OCI-LY1 (cell line): ENCODE data around the gene STARD5.

ENCODE experiments used
- H2AFZ ChIP-seq: fragments of 200-600 bp; sonication (generic), shearing (Covaris generic); 2 replicates; pipeline ENCODE4 v1.6.0; 2014; ENCODE audit warnings: antibody characterized with exemption, mild to moderate bottlenecking, low read length
- H3F3A ChIP-seq: fragments of 200-600 bp; sonication (generic), shearing (Covaris generic); 2 replicates; pipeline ENCODE4 v1.6.0; 2014; ENCODE audit warnings: mild to moderate bottlenecking, antibody characterized with exemption, low read length, moderate library complexity; ENCODE audit not compliant: insufficient read depth
- H3K27ac ChIP-seq: fragments of 200-600 bp; sonication (generic); 2 replicates; pipeline ENCODE4 v1.5.1; 2014; ENCODE audit warnings: low read length, mixed run types, mild to moderate bottlenecking, low read depth; ENCODE audit not compliant: poor library complexity, severe bottlenecking
- H3K27me3 ChIP-seq: fragments of 200-600 bp; sonication (generic); 2 replicates; pipeline ENCODE4 v1.6.0; 2014; ENCODE audit warnings: antibody characterized with exemption, mild to moderate bottlenecking, low read length, moderate library complexity; ENCODE audit not compliant: insufficient read depth
- H3K36me3 ChIP-seq: fragments of 200-600 bp; sonication (generic); 2 replicates; pipeline ENCODE4 v1.6.1; 2014; ENCODE audit warnings: mild to moderate bottlenecking, antibody characterized with exemption, low read length, moderate library complexity, mixed read lengths; ENCODE audit not compliant: insufficient read depth
- H3K4me1 ChIP-seq: fragments of 200-600 bp; sonication (generic); 2 replicates; pipeline ENCODE4 v1.5.1; 2014; ENCODE audit warnings: mild to moderate bottlenecking, low read length, moderate library complexity; ENCODE audit not compliant: insufficient read depth, severe bottlenecking
- H3K4me2 ChIP-seq: fragments of 200-600 bp; sonication (generic), shearing (Covaris generic); 2 replicates; pipeline ENCODE4 v1.6.1; 2014; ENCODE audit warnings: low read length
- H3K4me3 ChIP-seq: fragments of 200-600 bp; sonication (generic); 2 replicates; pipeline ENCODE4 v1.5.1; 2014; ENCODE audit warnings: low read length, low read depth, mild to moderate bottlenecking, mixed read lengths; ENCODE audit not compliant: poor library complexity, severe bottlenecking
- H3K79me2 ChIP-seq: fragments of 200-600 bp; shearing (Covaris generic); 2 replicates; pipeline ENCODE4 v1.6.1; 2016; ENCODE audit warnings: mixed run types, low read length, mixed read lengths; ENCODE audit not compliant: insufficient read depth
- H3K9ac ChIP-seq: fragments of 200-600 bp; sonication (generic), shearing (Covaris generic); 2 replicates; pipeline ENCODE4 v1.6.1; 2014; ENCODE audit warnings: mild to moderate bottlenecking, low read length, mixed read lengths
- H3K9me2 ChIP-seq: fragments of 200-600 bp; sonication (generic), shearing (Covaris generic); 2 replicates; pipeline ENCODE4 v1.6.1; 2014; ENCODE audit warnings: low read depth, mild to moderate bottlenecking, low read length, mixed read lengths
- H3K9me3 ChIP-seq: fragments of 200-600 bp; shearing (Covaris generic); 2 replicates; pipeline ENCODE4 v1.6.1; 2014; ENCODE audit warnings: low read length, mixed read lengths
- H4K20me1 ChIP-seq: fragments of 200-600 bp; sonication (generic), shearing (Covaris generic); 2 replicates; pipeline ENCODE4 v1.6.0; 2016; ENCODE audit warnings: mild to moderate bottlenecking, low read length; ENCODE audit not compliant: insufficient read depth
- CTCF ChIP-seq: fragments of 200-600 bp; sonication (generic), shearing (Covaris generic); IDR thresholded peaks from 2 replicates; pipeline ENCODE4 v1.5.1; 2017; ENCODE audit warnings: mild to moderate bottlenecking, antibody characterized with exemption, low read length, moderate library complexity, mixed read lengths
- EZH2 ChIP-seq: fragments of 200-600 bp; sonication (generic), shearing (Covaris generic); IDR thresholded peaks from 2 replicates; pipeline ENCODE4 v1.8.0; 2017; ENCODE audit warnings: borderline replicate concordance, mixed run types, mild to moderate bottlenecking, antibody characterized with exemption, low read length, moderate library complexity, mixed read lengths

STARD5 gene

DNA sequence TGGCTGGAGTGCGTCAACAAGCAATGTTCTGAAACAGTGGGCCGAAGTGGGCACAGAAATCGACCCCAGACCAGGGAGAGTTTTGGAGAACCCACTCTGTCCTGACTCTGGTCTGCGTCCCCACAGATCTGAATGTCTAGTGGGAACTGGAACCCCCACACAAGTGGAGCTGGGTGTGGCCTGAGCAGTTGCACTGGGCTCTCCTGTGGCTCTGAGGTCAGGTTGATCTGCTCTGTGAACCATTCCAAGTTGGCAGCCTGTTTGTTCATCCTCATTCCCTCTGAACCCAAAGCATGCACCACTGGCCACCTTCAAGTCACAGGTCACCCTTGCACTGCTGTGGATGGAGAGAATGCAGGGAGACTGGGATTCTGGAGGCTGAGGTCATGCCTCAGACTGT lies 60.5 kb downstream of the STARD5 start:
- no peaks in the 10 kb centered on the region for H3K9me3 ChIP-seq
- no peaks in the 10 kb centered on the region for H3K27me3 ChIP-seq
- H2AFZ ChIP-seq, result no peak overlapping the region
- no peaks in the 10 kb centered on the region for H3K9me2 ChIP-seq
- H3K36me3 ChIP-seq, result no peaks in the 10 kb centered on the region
- no peaks in the 10 kb centered on the region for H3F3A ChIP-seq
- no peak for TF ChIP-seq CTCF
- no peak for TF ChIP-seq EZH2
- no peak overlapping the region for H3K27ac ChIP-seq
- no peak overlapping the region for H3K9ac ChIP-seq
- no peak overlapping the region for H3K4me3 ChIP-seq
- H3K4me2 ChIP-seq, result no peak overlapping the region
- peaks cover 15% of the 10 kb centered on the region for H3K4me1 ChIP-seq
- no peaks in the 10 kb centered on the region for H3K79me2 ChIP-seq
- no peaks in the 10 kb centered on the region for H4K20me1 ChIP-seq

DNA sequence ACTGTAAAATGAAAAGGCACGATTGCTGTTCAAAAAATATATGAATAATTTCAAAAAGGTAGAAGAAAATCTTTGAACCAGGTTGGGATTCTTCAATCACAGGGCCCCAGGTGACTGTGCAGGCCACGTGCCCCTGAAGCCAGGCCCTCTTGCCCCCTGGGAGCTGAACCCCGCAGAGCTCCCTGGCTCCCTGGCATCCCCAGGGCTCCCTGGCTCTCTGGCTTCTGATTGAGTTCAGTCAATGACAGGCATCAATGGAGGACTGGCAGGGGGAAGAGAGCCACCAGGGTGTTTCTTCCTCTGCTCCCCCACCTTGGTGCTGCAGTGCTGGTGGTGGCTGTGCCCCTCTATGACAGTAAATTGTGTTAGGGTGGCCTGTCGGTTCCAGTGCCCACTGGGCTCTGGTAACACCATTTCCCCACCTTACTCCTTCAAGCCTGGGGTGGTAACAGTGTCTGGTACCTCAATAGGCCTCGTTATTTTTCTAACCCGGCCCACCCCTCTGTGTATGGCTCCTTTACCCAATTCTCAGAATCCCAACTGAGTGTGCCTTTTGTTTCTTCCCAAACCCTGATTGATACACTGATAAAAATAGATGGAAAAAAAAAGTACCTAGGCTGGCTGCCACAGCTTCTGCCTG lies 62.6 kb downstream of the STARD5 start:
- Histone ChIP-seq H3K9ac (no peak overlapping the region), H3K4me2 (no peak overlapping the region), H3K27ac (no peak overlapping the region), H3K9me3 (no peaks in the 10 kb centered on the region), H2AFZ (no peak overlapping the region), H3F3A (no peaks in the 10 kb centered on the region), H3K4me3 (no peak overlapping the region), H4K20me1 (no peaks in the 10 kb centered on the region), H3K79me2 (no peaks in the 10 kb centered on the region), H3K4me1 (peaks cover 15% of the 10 kb centered on the region), H3K27me3 (no peaks in the 10 kb centered on the region), H3K36me3 (no peaks in the 10 kb centered on the region), H3K9me2 (no peaks in the 10 kb centered on the region)
- TF ChIP-seq CTCF (no peak), EZH2 (no peak)

DNA sequence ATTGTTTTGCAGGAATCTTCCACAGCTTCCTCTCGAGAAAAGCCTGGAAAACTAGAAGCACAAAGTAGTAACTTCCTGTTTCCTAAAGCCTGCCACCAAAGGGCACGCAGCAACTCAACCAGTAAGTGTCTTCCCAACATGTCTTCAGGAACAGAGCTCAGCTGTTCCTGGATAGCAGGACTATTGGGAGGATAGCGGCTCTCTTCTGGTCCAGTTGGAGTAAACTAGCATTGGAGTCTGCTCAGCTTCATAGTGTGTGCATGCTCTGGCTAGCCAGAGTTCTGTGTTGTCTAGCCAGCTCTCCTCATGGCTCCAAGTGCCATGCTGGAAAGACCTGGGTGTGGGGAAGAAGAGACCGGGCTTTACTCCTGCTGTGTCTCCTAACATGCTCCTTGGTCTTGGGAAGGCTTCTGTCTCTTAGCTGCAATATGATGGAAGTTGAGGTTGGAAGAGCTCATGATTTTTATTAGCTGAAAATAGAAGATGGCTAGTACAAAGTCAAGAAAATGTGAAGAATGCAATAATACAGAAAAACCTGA lies 64.1 kb downstream of the STARD5 start:
- peaks cover under 1% of the 10 kb centered on the region for H3K4me1 ChIP-seq
- no peaks in the 10 kb centered on the region for H3K27me3 ChIP-seq
- no peak for TF ChIP-seq EZH2
- TF ChIP-seq CTCF, result no peak
- no peak overlapping the region for H2AFZ ChIP-seq
- H3K9me2 ChIP-seq, result no peaks in the 10 kb centered on the region
- no peaks in the 10 kb centered on the region for H3K9me3 ChIP-seq
- H3F3A ChIP-seq, result no peaks in the 10 kb centered on the region
- no peaks in the 10 kb centered on the region for H4K20me1 ChIP-seq
- H3K27ac ChIP-seq, result no peak overlapping the region
- H3K4me2 ChIP-seq, result no peak overlapping the region
- H3K9ac ChIP-seq, result no peak overlapping the region
- no peaks in the 10 kb centered on the region for H3K79me2 ChIP-seq
- no peaks in the 10 kb centered on the region for H3K36me3 ChIP-seq
- H3K4me3 ChIP-seq, result no peak overlapping the region
